ENCODE measurements around the gene WFDC10B. TPM values are rescaled to one million over a fixed set of nuclear protein-coding genes. Genes with fewer than 3 reads are reported as not detected.

WFDC10B gene
- polyA plus RNA-seq, 2 of the 4 experiments (the other 2 are of a cell fraction) = not detected

GRCh38 chr20:45751721-45752120 lies 46.9 kb upstream of the WFDC10B start:
- Histone ChIP-seq H3K4me3 (no peak overlapping the region), H3K27ac (no peak overlapping the region), H3K4me1 (no peaks in the 10 kb centered on the region), H3K9me3 (no peaks in the 10 kb centered on the region; the same call in 2 of the 3 replicates), H3K4me2 (no peak overlapping the region)
- POLR2A ChIA-PET = no interaction called here
- WGBS (ENCODE audit: missing lambda C conversion rate) = 30% methylated on average over 1 of the region's 1 CpG
- CTCF ChIA-PET = interaction anchor here (1.0 to 2.7 kb wide), 4 partner anchors 22 to 613 kb away, joined by 3 to 12 read pairs (median 4); no protein-coding TSS in a partner anchor
- no peak for DNase-seq (ENCODE audit: low read depth in 1 of 2, low spot score in 1 of 2)
- FAIRE-seq = no peak
- TF ChIP-seq JUN (IDR thresholded peaks at IDR 0.05) (no peak), ZSCAN20 (CRISPR knock-in tag; IDR thresholded peaks at IDR 0.05) (no peak)
- TF ChIP-seq, protein P1, sequence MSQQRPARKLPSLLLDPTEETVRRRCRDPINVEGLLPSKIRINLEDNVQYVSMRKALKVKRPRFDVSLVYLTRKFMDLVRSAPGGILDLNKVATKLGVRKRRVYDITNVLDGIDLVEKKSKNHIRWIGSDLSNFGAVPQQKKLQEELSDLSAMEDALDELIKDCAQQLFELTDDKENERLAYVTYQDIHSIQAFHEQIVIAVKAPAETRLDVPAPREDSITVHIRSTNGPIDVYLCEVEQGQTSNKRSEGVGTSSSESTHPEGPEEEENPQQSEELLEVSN (IDR thresholded peaks at IDR 0.05; ENCODE audit: borderline replicate concordance, low read depth) = no peak
- ATAC-seq = no peak

GRCh38 chr20:45745015-45745414 lies 40.2 kb upstream of the WFDC10B start:
- TF ChIP-seq MAFK (IDR thresholded peaks at IDR 0.05; ENCODE audit: partially characterized antibody) = peak; percentile 57
- no peak for TF ChIP-seq RNF2 (IDR thresholded peaks at IDR 0.05; ENCODE audit: borderline replicate concordance, low read depth)
- TF ChIP-seq NPAS2 (CRISPR knock-in tag; IDR thresholded peaks at IDR 0.05; ENCODE audit: borderline replicate concordance) = no peak
- TF ChIP-seq CHD2 (IDR thresholded peaks at IDR 0.05; ENCODE audit: low read length, partially characterized antibody) = no peak
- POLR2A ChIA-PET = no interaction called here
- DNase-seq (ENCODE audit: low read depth in 1 of 2, low spot score in 1 of 2) (no peak), ATAC-seq (no peak), FAIRE-seq (no peak)
- Histone ChIP-seq H3K4me1 (no peaks in the 10 kb centered on the region), H3K27ac (no peak overlapping the region), H3K4me2 (no peak overlapping the region), H3K9me3 (no peaks in the 10 kb centered on the region), H3K4me3 (no peak overlapping the region)
- CTCF ChIA-PET = interaction anchor here (3.6 kb wide), 1 partner anchor 26 kb away, joined by 18 read pairs; no protein-coding TSS in a partner anchor

DNA sequence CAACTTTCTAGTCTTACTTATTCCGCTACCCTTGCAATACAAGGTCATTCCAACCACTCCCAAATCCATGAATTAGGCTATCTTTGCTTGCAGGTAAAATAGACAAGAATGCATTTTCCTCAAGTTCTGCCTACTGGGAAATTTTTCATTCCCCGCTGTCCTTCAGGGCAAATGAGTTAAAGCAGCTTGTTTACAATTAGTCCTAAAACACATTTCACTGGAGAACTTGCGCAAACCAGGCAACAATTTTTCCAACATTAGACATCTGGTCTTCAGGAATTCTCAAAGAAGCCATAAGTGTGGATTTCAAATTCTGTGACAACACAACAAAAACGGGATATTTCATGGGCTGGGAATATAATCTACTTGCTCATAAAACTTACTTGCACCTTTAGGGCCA lies 37.8 kb upstream of the WFDC10B start:
- CTCF ChIA-PET = no interaction called here
- H3K4me3 ChIP-seq = no peak overlapping the region
- 50% methylated on average over 4 of the region's 4 CpGs for WGBS (ENCODE audit: missing lambda C conversion rate)
- POLR2A ChIA-PET = no interaction called here
- no peak overlapping the region for H3K4me2 ChIP-seq
- no peaks in the 10 kb centered on the region for H3K4me1 ChIP-seq
- no peak for DNase-seq (ENCODE audit: low read depth in 1 of 2, low spot score in 1 of 2)
- H3K27ac ChIP-seq = no peak overlapping the region
- no peaks in the 10 kb centered on the region for H3K9me3 ChIP-seq
- FAIRE-seq = no peak
- no peak for ATAC-seq
- no peak for TF ChIP-seq EP300 (IDR thresholded peaks at IDR 0.05)
- TF ChIP-seq SMC3 (IDR thresholded peaks at IDR 0.05) = no peak

DNA sequence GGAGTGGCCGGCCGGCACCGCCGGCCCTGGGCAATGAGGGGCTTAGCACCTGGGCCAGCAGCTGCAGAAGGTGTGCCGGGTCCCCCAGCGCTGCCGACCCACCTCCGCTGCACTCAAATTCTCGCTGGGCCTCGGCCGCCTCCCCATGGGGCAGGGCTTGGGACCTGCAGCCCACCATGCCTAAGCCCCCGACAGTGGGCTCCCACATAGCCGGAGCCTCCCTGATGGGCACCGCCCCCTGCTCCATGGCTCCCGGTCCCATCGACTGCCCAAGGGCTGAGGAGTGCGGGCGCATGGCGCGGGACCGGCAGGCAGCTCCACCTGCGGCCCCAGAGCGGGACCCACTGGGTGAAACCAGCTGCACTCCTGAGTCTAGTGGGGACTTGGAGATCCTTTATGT lies 31.2 kb upstream of the WFDC10B start:
- TF ChIP-seq CHD2 (IDR thresholded peaks at IDR 0.05; ENCODE audit: low read length, partially characterized antibody) (no peak), ESRRA (IDR thresholded peaks at IDR 0.05; ENCODE audit: borderline replicate concordance, low read length) (no peak), FOSB (CRISPR knock-in tag; IDR thresholded peaks at IDR 0.05) (no peak), CEBPB (IDR thresholded peaks at IDR 0.05) (no peak), POLR2A (IDR thresholded peaks at IDR 0.05; ENCODE audit: low read length) (no peak), SMC3 (IDR thresholded peaks at IDR 0.05) (no peak), BCL3 (IDR thresholded peaks at IDR 0.05) (no peak), GATA3 (IDR thresholded peaks at IDR 0.05; ENCODE audit: borderline replicate concordance) (no peak), KDM1A (IDR thresholded peaks at IDR 0.05; ENCODE audit: low read depth) (no peak), TP53 (CRISPR knock-in tag; IDR thresholded peaks at IDR 0.05) (no peak), EP300 (IDR thresholded peaks at IDR 0.05) (no peak), SREBF2 (IDR thresholded peaks at IDR 0.05) (no peak), TFCP2L1 (CRISPR knock-in tag; IDR thresholded peaks at IDR 0.05) (no peak)
- TF ChIP-seq, protein P2, sequence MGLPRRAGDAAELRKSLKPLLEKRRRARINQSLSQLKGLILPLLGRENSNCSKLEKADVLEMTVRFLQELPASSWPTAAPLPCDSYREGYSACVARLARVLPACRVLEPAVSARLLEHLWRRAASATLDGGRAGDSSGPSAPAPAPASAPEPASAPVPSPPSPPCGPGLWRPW (IDR thresholded peaks at IDR 0.05) = no peak
- TF ChIP-seq, protein P1 (IDR thresholded peaks at IDR 0.05; ENCODE audit: borderline replicate concordance, low read depth) = no peak
- no peaks in the 10 kb centered on the region for H3K4me1 ChIP-seq
- ATAC-seq (no peak), FAIRE-seq (no peak), DNase-seq (ENCODE audit: low read depth in 1 of 2, low spot score in 1 of 2) (no peak)
- 90% methylated on average over 2 of the region's 23 CpGs for WGBS (ENCODE audit: missing lambda C conversion rate)
- H3K4me2 ChIP-seq = no peak overlapping the region
- no peak overlapping the region for H3K4me3 ChIP-seq
- ChIA-PET CTCF (no interaction called here), POLR2A (no interaction called here)
- H3K27ac ChIP-seq = no peak overlapping the region
- H3K9me3 ChIP-seq = peaks cover 6% of the 10 kb centered on the region

Data from A549 (cell line).